Loucy (cell line): ENCODE results near the gene BRIP1.

Source experiments
- EZH2phosphoT487 ChIP-seq: fragments of 200-600 bp; IDR thresholded peaks from 2 replicates; pipeline ENCODE4 v1.6.1; 2018; ENCODE audit warnings: antibody characterized with exemption, mild to moderate bottlenecking, moderate library complexity, borderline replicate concordance
- TF ChIP-seq, protein P1 (sequence below): fragments of 200-600 bp; sonication (generic); conservative IDR thresholded peaks from 2 replicates; pipeline ENCODE4 v1.5.1; 2014; ENCODE audit warnings: mild to moderate bottlenecking, antibody characterized with exemption, low read length

DNA sequence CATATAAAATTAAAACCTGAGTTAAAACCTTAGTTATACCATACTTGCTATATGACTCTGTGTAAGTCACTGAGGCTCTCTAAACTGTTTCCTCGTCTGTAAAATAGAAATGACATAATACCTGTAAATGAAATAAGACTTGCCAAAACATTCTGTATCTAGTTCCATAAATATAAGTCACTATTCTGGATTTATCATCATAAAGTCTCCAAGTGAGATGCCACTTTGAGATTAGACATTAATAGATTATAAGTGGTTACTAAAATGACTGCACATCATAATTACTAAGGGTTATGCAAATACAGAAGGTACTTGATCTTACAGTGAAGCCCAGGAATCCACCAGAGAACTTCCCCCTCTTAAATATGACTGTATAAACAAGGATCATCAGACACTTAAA, 12.0 kb upstream of the BRIP1 start:
- TF ChIP-seq, protein P1, sequence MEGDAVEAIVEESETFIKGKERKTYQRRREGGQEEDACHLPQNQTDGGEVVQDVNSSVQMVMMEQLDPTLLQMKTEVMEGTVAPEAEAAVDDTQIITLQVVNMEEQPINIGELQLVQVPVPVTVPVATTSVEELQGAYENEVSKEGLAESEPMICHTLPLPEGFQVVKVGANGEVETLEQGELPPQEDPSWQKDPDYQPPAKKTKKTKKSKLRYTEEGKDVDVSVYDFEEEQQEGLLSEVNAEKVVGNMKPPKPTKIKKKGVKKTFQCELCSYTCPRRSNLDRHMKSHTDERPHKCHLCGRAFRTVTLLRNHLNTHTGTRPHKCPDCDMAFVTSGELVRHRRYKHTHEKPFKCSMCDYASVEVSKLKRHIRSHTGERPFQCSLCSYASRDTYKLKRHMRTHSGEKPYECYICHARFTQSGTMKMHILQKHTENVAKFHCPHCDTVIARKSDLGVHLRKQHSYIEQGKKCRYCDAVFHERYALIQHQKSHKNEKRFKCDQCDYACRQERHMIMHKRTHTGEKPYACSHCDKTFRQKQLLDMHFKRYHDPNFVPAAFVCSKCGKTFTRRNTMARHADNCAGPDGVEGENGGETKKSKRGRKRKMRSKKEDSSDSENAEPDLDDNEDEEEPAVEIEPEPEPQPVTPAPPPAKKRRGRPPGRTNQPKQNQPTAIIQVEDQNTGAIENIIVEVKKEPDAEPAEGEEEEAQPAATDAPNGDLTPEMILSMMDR = no peak
- no peak for TF ChIP-seq EZH2phosphoT487
